ENCODE data around the gene DPPA3.
"Not testable (repeated sequence)": the region's sequence is repeated elsewhere in the genome, so short reads cannot be mapped to it uniquely, and the experiment has no call there.

Gene DPPA3

DNA sequence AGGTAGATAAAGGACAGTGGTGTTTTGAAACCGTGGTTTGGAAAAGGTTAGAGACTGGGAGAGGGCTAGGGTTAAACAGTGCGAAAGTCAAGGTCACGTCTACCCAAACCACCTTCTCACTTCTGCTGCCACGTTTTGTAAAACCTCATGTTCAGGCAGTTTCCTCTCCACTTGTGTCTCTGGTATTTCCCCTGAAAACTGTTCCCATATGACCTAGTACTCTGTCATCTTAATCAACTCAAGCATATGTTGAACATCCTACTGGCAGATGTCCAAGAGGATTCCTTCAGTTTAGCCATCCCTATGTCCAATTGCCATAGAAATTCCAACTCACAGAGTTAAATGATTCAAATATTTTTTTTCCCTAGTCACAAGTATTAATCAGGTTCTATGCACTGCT lies 18.5 kb downstream of the DPPA3 start:
- FAIRE-seq (no peak), DNase-seq (ENCODE audit: insufficient read length, low spot score) (no peak)

DNA sequence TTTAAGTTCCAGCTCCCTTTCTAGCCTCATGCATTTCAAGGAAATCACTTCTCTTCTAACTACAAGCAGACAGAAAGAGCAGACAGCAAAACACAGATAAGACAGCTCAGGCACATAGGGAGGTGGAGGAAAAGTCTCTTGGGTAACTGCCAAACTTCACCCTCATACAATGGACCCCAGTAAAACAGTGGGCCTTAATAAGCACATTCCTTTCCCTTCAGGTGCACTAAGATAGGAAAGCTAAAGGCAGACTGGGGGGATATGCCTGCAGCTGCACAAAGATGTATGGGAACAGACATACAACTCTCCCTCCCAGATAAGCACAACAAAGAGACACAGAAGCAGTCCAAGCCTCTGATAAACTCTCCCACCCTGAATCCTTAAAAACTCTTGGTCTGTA lies 19.8 kb downstream of the DPPA3 start:
- FAIRE-seq; DNase-seq (ENCODE audit: insufficient read length, low spot score): not testable (repeated sequence)

DNA sequence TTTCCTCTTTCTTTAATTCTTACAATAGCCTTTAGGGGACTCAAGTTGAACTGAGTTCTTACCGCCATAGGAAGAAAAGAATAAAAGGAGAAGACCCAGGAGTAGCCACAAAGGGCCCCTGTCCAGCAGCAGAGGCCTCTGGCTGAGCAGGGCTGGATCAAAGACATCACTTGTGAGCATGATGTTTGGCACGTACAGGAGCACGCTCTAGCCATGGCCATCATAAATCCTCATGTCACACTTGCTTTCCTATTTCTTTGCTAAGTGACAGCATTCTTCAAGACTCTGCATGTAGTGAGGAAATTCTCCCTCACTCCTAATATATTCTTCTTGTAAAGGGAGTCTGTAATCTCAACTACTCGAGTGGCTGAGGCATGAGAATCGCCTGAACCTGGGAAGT lies 20.3 kb downstream of the DPPA3 start:
- DNase-seq (ENCODE audit: insufficient read length, low spot score) = no peak
- FAIRE-seq = no peak

- FAIRE-seq (no peak), DNase-seq (ENCODE audit: insufficient read length, low spot score) (no peak)
Observed at GRCh38 chr12:7732993-7733392, 21.8 kb downstream of the DPPA3 start.

- FAIRE-seq (no peak), DNase-seq (ENCODE audit: insufficient read length, low spot score) (no peak)
Observed at GRCh38 chr12:7747246-7747645, 36.0 kb downstream of the DPPA3 start, which contains the start of gene CLEC4C. Gene CLEC4C, minus strand, starts transcription at chr12:7747375. Its CDS starts 27 bp downstream, at chr12:7747348.

- no peak for FAIRE-seq
Observed at GRCh38 chr12:7748852-7749251, 37.6 kb downstream of the DPPA3 start.

DNA sequence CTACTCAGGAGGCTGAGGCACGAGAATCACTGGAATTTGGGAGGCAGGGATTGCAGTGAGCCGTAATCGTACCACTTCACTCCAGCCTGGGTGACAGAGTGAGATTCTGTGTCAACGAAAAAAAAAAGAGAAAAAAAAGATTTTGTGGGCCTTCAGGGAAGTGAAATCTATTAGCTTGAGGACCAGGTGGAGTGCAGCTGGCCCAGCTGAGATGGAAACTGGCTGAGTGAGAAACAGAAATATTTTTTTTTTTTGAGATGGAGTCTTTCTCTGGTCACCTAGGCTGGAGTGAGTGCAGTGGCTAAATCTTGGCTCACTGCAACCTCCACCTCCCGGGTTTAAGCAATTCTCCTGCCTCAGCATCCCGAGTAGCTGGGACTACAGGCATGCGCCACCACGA lies 38.2 kb downstream of the DPPA3 start:
- no peak for FAIRE-seq
- DNase-seq (ENCODE audit: insufficient read length, low spot score) = no peak

More at GRCh38 chr12:7748852-7749251, 37.6 kb downstream of the DPPA3 start:
- DNase-seq (ENCODE audit: insufficient read length, low spot score) = no peak

DNA sequence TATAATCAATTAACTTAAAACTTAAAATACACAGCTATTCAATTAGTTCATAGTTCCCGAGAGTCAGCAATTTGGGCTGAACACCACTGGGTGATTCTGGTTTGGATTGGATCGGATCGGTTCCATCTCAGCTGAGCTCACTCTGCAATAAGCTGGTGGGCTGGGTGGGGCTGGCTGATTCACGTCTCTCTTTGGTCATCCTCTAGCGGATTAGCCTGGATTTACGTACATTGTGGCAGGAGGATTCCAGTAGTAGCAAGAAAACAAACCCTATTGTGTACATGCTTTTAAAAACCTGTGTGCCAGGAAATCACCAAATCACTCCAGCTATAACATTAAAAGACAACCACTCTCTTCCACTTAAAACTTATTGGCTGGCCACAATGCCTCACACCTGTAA lies 39.1 kb downstream of the DPPA3 start:
- no peak for FAIRE-seq
- no peak for DNase-seq (ENCODE audit: insufficient read length, low spot score)

GRCh38 chr12:7751394-7751793 lies 40.2 kb downstream of the DPPA3 start:
- no peak for FAIRE-seq
- DNase-seq (ENCODE audit: insufficient read length, low spot score) = no peak

GRCh38 chr12:7751941-7752922 lies 41.0 kb downstream of the DPPA3 start:
- FAIRE-seq; DNase-seq (ENCODE audit: insufficient read length, low spot score): not testable (repeated sequence)

DNA sequence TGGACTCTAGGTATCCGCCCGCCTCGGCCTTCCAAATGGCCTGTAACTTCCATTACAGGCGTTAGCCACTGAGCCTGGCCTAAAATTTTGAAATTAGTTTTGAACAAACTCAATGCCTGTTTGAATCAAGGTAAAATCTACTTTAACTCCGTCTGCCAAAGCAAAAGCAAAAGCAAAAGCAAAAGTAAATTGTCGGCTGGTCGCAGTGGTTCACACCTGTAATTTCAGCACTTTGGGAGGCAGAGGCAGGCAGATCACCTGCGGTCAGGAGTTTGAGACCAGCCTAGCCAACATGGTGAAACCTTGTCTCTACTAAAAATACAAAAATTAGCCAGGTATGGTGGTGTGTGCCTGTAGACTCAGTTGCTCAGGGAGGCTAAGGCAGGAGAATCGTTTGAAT lies 44.4 kb downstream of the DPPA3 start:
- FAIRE-seq; DNase-seq (ENCODE audit: insufficient read length, low spot score): not testable (repeated sequence)

DNA sequence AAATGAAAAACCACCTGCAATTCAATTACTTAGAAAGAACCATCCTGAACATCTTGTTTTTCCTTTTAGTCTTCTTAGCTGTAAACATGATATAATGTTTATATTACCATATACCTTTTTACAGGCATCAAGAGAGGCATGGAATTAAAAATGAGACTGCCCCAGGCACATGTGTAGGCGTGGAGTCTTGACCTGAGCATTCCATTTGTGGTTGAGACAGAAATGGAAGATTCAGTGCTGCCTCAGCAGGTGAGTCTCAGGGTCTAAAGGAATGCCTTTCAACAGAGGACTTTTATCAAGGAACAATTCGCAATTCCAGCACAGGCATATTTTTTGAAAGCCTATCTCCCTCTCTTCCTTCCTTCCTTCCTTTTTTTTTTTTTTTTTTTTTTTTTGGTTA lies 45.8 kb downstream of the DPPA3 start:
- FAIRE-seq = no peak

GRCh38 chr12:7758766-7759140 lies 47.5 kb downstream of the DPPA3 start:
- no peak for DNase-seq (ENCODE audit: insufficient read length, low spot score)
- FAIRE-seq = no peak

More for the DNA sequence above, 45.8 kb downstream of the DPPA3 start:
- DNase-seq (ENCODE audit: insufficient read length, low spot score) = no peak

Data from GM19239 (cell line).